Omental fat pad (tissue), 4 donors: ENCODE results near the gene GADD45B. TPM values are rescaled to one million over a fixed set of nuclear protein-coding genes. Genes with fewer than 3 reads are reported as not detected.

Experiments used
- ATAC-seq: fragments of 150-250 bp; one replicate; pipeline ENCODE4 v1.9.1; 2016; ENCODE audit warnings: mild to moderate bottlenecking, moderate library complexity; ENCODE audit not compliant: low FRiP score
- DNase-seq: peaks from one replicate; pipeline ENCODE4 v3.0.0-alpha.2; 2019; ENCODE audit warnings: low spot score
- total RNA-seq, 4 donors: library from RNA; depleted of rRNA; stranded (reverse); fragments of >200 nt; gene quantifications; one replicate each; pipeline ENCODE4 v1.1.0, GENCODE V29; 2016
- TF ChIP-seq, protein P1 (sequence below), 3 donors: fragments of 450-650 bp; IDR thresholded peaks; one replicate each; pipeline ENCODE4 v1.5.1; 2016 to 2017; ENCODE audit warnings: antibody characterized with exemption in 3 of 3, mild to moderate bottlenecking in 3 of 3, moderate library complexity in 2 of 3

The GADD45B gene
- total RNA-seq, 4 donors from 2014 or later = 120 to 726 (median 425) TPM

DNA sequence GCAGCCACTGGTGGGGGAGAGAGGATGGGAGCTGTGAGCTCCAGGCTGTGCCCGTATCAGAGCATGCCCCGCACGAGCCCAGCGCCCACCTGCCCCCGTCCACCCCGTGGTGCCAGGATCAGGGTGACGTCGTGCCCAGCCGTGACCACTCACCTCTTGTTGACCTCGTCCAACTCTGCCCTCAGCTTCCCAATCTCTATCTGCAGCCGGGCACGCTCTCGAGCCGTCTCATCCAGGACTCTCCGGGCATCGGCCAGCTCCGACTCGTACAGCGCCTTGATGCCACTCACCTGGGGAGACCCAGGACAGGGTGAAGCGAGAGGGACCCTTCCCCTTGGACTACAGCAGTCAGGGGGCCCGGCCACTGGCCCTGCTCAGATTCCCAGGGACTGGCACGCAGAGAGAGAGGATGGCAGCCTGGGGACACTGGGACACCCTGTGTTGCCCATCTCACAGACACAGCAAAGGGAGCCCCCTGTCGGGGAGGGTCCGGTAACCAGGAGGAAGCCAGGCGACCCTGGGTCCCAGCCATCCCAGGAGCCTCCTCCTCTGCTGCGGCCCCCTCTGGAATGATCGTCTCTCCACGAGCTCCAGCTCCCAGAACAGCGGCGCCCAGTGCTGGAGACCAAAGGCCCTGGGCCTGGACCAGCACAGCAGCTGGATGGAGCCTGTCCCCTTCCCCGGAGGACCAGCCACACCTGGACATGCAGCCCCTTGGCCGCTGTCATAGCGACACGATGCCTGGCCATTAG is 31.5 kb upstream of the GADD45B start:
- ATAC-seq (no peak), DNase-seq (no peak)
- TF ChIP-seq, protein P1, sequence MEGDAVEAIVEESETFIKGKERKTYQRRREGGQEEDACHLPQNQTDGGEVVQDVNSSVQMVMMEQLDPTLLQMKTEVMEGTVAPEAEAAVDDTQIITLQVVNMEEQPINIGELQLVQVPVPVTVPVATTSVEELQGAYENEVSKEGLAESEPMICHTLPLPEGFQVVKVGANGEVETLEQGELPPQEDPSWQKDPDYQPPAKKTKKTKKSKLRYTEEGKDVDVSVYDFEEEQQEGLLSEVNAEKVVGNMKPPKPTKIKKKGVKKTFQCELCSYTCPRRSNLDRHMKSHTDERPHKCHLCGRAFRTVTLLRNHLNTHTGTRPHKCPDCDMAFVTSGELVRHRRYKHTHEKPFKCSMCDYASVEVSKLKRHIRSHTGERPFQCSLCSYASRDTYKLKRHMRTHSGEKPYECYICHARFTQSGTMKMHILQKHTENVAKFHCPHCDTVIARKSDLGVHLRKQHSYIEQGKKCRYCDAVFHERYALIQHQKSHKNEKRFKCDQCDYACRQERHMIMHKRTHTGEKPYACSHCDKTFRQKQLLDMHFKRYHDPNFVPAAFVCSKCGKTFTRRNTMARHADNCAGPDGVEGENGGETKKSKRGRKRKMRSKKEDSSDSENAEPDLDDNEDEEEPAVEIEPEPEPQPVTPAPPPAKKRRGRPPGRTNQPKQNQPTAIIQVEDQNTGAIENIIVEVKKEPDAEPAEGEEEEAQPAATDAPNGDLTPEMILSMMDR (IDR thresholded peaks at IDR 0.05) = no peak

DNA sequence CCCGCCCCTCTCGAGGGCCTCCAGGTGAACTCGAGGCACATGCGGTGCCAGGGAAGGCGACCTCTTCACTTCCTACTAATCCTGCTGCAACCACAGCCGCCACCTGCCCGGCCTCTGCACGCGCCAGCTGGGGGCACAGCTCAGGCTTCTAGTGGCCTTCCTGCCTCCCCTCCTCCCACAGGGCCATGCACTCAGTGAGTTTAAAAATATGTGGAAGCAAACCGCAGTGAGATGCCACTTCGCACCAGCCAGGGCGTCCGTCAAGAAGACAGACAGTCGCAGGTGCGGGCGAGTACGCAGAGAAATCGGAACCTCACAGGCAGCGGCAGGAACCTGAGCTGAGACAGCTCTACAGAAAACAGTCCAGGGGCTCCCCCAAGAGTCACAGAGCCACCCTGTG is 29.5 kb upstream of the GADD45B start:
- TF ChIP-seq, protein P1 (IDR thresholded peaks at IDR 0.05) = no peak
- ATAC-seq = no peak
- no peak for DNase-seq

DNA sequence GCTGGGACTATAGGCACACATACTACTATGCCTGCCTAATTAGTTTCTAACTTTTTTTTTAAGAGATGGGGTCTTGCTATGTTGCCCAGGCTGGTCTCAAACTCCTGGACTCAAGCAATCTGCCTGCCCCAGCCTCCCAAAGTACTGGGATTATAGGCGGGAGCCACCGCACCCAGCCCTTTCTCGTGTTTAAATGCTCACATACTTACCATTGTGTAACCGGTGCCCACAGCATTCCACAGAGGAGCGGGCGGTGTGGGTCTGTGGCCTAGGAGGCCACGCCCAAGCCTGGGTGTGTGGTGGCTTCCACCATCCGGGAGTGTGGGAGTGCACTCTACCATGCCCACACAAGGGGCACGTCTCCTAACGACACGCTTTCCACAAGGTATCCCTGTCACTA is 26.9 kb upstream of the GADD45B start:
- TF ChIP-seq, protein P1 (IDR thresholded peaks at IDR 0.05) = no peak
- no peak for ATAC-seq
- DNase-seq = no peak

DNA sequence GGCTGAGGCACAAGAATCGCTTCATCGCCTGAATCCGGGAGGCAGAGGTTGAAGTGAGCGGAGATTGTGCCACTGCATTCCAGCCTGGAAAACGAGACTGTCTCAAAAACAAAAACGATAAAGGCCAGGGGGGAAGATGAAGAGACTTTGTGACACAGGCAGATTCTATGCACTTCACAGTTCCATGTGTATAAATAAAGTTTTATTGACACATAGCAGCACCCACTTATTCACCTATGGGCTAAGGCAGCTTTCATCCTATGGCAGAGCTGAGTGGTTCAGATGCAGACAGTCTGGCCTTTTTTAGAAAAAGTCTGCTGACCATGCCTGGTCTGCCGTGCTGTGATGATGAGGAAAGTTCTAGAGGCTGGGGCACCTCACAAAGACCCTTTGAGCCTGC is 24.8 kb upstream of the GADD45B start:
- ATAC-seq (no peak), DNase-seq (no peak)
- TF ChIP-seq, protein P1 (IDR thresholded peaks at IDR 0.05) = no peak

DNA sequence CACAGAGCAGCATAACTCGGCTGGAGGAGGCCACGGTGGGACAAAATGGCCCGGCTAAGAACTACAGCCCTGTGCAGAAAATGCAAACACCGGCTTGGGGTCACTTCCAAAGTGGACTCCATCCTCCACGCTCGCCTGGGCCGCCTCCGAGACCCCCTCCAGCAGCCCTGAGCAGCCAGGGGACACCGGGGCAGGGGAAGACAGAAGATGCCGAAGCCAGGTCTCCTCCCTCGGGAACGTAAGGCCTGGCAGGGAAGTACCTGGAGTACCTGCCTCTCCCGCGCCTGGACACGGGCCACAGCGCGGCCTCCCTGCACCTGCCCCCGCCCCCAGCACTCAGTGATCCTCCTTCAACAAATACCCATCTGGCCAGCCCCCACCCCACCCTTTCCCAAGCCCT is 24.2 kb upstream of the GADD45B start:
- DNase-seq = no peak

DNA sequence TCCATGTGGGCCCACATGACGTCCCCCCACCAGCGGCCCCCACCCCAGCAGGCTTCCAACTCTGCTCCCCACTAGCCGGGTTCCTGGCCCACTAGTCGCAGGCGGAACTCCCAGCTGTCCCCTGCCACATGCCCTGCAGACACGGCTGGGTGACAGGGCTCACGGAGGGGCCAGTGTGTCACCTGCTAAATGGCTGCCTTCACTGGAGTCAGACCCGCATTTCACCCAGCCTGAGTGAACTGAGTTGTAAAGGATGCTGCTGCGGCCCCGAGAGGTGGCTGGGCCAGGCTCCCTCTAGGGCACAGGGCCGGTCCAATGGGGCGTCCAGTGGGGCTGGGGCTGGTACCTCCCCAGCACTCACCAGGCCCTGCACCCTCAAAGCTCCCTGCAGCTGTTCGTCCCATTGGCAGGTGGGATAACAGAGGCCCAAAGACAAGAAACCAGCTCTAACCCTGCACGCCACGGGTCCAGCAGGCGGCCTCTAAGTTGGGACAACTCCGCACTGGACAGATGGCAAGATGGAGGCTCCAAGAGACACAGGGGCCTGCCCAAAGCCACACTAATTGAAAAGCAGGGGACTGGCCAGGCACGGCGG is 22.4 kb upstream of the GADD45B start:
- TF ChIP-seq, protein P1 (IDR thresholded peaks at IDR 0.05) = no peak
- DNase-seq (no peak), ATAC-seq (no peak)

More for the DNA sequence above, 24.2 kb upstream of the GADD45B start:
- TF ChIP-seq, protein P1 (IDR thresholded peaks at IDR 0.05) = no peak
- ATAC-seq = no peak
